GM18520 (cell line): ENCODE data around the gene SSU72.

Source experiments
- ATAC-seq: cut with Tn5 transposase; IDR thresholded peaks from one replicate; pipeline ENCODE4 v1.9.1; 2021; ENCODE audit not compliant: unreplicated experiment

The SSU72 gene

GRCh38 chr1:1612104-1612400, 37.4 kb upstream of the SSU72 start:
- no peak for ATAC-seq

GRCh38 chr1:1610796-1611195, 36.1 kb upstream of the SSU72 start:
- no peak for ATAC-seq

- no peak for ATAC-seq
Measured at GRCh38 chr1:1609822-1610485, 35.3 kb upstream of the SSU72 start.

- no peak for ATAC-seq
Measured at GRCh38 chr1:1606232-1606631, 31.6 kb upstream of the SSU72 start.

GRCh38 chr1:1605724-1606123, 31.1 kb upstream of the SSU72 start:
- ATAC-seq: no peak

- no peak for ATAC-seq
Measured at GRCh38 chr1:1605034-1605591, 30.4 kb upstream of the SSU72 start.

GRCh38 chr1:1604374-1605033, 29.8 kb upstream of the SSU72 start:
- ATAC-seq: no peak

- no peak for ATAC-seq
Measured at GRCh38 chr1:1603671-1604373, 29.2 kb upstream of the SSU72 start.

- no peak for ATAC-seq
Measured at GRCh38 chr1:1602968-1603506, 28.4 kb upstream of the SSU72 start.

GRCh38 chr1:1602304-1602967, 27.8 kb upstream of the SSU72 start:
- no peak for ATAC-seq

- ATAC-seq: no peak
Measured at GRCh38 chr1:1601564-1602303, 27.1 kb upstream of the SSU72 start.

- ATAC-seq: no peak
Measured at GRCh38 chr1:1600861-1601563, 26.3 kb upstream of the SSU72 start.

- ATAC-seq: no peak
Measured at GRCh38 chr1:1599935-1600860, 25.5 kb upstream of the SSU72 start, which contains the start of gene FNDC10. Gene FNDC10, minus strand, starts transcription at chr1:1600135. Its CDS starts 120 bp downstream, at chr1:1600015.

GRCh38 chr1:1599030-1599934, 24.6 kb upstream of the SSU72 start:
- no peak for ATAC-seq

- no peak for ATAC-seq
Measured at GRCh38 chr1:1598720-1599029, 24.0 kb upstream of the SSU72 start.

- no peak for ATAC-seq
Measured at GRCh38 chr1:1598051-1598719, 23.5 kb upstream of the SSU72 start.

- no peak for ATAC-seq
Measured at GRCh38 chr1:1597275-1597930, 22.7 kb upstream of the SSU72 start.
